Neural progenitor cell (in vitro differentiated cells): ENCODE measurements around the gene C3orf22.

Experiments used
- EZH2 ChIP-seq: fragments of 200-600 bp; sonication (generic); IDR thresholded peaks from 2 replicates; pipeline ENCODE4 v1.6.1; 2017; ENCODE audit warnings: antibody characterized with exemption, mild to moderate bottlenecking, moderate library complexity
- EZH2phosphoT487 ChIP-seq: fragments of 200-600 bp; sonication (generic); IDR thresholded peaks from 2 replicates; pipeline ENCODE4 v1.6.1; 2017; ENCODE audit warnings: antibody characterized with exemption
- TF ChIP-seq, protein P1 (sequence below): fragments of 200-600 bp; sonication (generic); IDR thresholded peaks from 2 replicates; pipeline ENCODE4 v1.5.1; 2017; ENCODE audit warnings: antibody characterized with exemption, mild to moderate bottlenecking

- TF ChIP-seq, protein P1, sequence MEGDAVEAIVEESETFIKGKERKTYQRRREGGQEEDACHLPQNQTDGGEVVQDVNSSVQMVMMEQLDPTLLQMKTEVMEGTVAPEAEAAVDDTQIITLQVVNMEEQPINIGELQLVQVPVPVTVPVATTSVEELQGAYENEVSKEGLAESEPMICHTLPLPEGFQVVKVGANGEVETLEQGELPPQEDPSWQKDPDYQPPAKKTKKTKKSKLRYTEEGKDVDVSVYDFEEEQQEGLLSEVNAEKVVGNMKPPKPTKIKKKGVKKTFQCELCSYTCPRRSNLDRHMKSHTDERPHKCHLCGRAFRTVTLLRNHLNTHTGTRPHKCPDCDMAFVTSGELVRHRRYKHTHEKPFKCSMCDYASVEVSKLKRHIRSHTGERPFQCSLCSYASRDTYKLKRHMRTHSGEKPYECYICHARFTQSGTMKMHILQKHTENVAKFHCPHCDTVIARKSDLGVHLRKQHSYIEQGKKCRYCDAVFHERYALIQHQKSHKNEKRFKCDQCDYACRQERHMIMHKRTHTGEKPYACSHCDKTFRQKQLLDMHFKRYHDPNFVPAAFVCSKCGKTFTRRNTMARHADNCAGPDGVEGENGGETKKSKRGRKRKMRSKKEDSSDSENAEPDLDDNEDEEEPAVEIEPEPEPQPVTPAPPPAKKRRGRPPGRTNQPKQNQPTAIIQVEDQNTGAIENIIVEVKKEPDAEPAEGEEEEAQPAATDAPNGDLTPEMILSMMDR: no peak
- TF ChIP-seq EZH2 (no peak), EZH2phosphoT487 (no peak)
Observed at GRCh38 chr3:126582311-126582710, 23.6 kb upstream of the C3orf22 start.
